Activated T-cell treated with anti-CD3 and anti-CD28 coated beads for 1 hour (primary cell): ENCODE data around the gene GPBP1.
"Not testable (repeated sequence)": the region's sequence is repeated elsewhere in the genome, so short reads cannot be mapped to it uniquely, and the experiment has no call there.

Source experiments
- DNase-seq: peaks from one replicate; pipeline ENCODE4 v3.0.0-alpha.2; 2020; ENCODE audit warnings: low read depth

Gene GPBP1, protein sequence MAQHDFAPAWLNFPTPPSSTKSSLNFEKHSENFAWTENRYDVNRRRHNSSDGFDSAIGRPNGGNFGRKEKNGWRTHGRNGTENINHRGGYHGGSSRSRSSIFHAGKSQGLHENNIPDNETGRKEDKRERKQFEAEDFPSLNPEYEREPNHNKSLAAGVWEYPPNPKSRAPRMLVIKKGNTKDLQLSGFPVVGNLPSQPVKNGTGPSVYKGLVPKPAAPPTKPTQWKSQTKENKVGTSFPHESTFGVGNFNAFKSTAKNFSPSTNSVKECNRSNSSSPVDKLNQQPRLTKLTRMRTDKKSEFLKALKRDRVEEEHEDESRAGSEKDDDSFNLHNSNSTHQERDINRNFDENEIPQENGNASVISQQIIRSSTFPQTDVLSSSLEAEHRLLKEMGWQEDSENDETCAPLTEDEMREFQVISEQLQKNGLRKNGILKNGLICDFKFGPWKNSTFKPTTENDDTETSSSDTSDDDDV

DNA sequence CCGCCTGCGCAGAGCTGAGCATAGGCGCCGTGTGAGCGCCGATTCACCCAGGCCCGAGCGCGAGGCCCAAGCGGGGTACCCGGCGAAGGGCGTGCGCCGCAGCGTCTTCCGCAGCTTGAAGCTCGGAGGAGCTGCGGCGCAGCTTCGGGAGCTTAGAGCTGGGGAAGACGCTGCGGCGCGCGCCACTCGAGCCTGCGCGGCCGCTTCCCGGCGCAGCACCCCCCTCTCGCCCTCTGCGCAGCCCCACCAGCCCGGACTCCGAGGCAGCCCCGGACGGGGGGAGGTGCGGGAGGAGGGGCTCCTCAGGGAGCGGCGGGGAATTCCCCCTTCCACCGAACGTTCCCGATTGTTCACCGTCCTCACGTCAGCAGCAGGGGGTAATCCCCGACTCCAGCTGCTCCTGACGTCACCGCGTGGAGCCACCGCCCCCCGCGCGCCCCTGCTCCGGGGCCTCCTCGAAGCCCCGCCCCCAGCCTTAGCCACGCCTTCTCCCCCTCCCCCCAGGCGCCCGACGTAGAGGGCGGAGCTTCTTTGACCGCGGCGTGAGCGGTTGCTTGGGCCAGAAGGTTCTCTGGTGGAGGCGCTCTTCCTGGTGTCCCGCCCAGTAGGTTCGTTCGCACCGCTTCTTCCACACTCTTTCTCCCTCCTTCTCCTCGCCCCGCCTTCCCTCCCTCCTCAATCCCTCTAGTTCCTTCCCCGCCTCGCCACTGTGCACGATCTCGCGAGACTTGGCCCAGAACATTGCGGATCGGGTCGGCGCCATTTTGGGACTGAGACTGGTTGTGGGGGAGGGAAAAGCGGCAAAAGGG, at the start of gene GPBP1:
TSS of gene GPBP1 (plus strand) at position 741 of the 809 bp plus-strand sequence. CDS start 40,072 bp downstream, outside the sequence.
- peak; percentile 95 for DNase-seq

DNA sequence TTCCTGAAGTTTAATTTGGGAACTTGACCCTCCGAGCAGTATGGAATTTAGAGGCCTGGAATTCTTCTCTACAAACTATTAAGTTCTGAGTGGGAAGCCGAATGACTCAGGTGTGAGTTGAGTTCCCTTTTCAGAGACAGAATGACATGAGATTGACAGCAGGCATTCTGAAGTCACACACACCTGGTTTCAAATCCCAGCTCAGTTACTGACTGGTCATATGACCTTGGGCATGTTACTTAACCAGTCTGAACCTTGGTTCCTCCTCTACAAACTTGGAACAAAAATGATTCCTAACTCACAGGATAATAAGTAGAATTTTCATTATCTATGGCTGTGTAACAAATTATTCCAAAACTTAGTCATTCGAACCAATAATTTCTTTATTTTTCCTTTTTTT, 45.5 kb upstream of the GPBP1 start:
- no peak for DNase-seq

DNA sequence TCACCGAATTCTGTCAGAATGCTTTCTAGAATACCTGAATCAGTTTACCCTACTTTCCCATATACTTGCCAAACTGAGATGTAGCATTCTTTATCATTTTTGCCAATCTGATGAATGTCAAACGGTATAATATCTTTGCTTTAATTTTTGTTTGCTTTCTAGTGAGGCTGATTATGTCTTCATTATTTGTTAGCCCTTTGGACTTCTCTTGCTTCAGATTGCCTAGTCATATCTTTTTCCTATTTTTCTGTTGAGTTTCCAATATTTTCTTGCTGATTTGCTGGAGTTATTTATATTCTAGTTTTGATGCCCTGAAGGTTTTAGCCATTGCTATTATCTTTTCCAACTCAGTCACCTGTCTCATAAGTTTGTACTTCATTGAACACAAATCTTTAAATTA, 40.3 kb upstream of the GPBP1 start:
- DNase-seq: no peak

DNA sequence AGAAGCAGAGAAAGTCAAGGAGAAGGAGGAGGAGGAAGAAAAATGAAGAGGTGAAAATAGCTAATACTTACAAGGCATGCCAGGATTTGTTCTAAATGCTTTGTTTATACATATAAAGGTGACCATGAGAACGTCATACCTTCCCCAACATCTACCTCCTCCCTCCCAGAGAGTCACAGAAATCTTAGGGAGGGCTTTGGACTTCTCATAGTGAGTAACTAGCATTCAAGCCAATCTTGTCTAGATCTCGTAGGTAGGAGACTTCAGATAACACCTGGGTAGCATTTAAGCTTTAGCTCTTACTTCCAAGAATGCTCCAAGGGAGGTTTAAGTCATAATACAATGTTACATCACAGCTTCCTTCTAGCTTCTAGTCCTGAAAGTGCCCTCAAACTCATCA, 36.5 kb upstream of the GPBP1 start:
- DNase-seq: no peak

DNA sequence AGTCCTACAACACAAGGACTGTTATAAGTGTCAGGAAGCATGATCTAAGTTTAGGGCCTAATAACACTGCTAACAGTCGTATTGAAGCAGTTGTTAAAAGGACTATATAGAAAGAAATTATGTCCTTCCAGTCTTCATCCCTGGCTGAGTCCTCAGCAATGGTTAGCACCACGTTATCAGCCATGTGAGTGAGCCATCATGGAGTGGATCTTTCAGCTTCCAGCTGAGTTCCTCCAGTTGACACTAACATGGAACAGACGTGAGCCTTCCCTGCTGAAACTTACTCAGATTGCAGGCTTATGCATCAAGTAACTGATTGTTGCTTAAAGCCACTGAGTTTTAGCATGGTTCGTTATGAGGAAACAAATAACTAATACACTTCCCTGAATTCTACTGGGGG, 21.5 kb upstream of the GPBP1 start:
- DNase-seq: no peak

DNA sequence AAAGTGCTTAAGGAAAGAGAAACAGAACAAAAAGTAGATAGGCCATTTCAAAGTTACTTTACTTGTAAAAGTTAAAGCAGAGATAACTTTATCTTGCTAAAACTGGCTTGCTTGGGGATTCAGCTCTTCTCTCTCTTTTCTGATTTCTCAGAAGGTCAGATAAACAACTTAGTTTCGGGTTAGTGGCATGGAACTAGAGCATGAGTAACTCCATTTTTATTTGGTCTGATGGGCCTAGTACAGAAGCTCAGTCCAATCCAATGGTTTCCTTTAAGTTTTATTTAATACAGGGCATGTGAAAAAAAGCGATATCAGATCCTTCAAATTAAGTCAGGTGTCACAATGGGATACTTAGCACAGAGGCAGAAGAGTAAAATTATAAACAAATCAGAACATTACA, 18.8 kb upstream of the GPBP1 start:
- no peak for DNase-seq

DNA sequence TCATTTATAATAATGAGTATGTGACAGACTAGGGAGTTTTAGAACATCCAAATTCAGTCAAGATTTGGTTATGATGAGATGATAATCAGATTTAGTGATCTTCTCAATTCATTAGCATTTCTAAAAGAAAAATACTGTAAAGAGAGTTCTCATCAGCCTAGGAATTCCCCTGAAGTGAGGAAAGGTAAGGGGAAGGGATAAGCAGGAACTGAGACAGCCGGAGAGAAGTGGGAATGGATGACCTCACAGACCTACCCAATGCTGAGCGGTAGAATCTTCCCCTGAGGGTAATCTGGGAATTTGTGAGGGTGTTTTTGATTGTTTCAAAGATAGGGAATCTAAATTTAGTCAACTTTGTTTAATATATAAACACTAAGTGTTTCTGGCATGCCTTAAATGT, 16.7 kb upstream of the GPBP1 start:
- DNase-seq: no peak

DNA sequence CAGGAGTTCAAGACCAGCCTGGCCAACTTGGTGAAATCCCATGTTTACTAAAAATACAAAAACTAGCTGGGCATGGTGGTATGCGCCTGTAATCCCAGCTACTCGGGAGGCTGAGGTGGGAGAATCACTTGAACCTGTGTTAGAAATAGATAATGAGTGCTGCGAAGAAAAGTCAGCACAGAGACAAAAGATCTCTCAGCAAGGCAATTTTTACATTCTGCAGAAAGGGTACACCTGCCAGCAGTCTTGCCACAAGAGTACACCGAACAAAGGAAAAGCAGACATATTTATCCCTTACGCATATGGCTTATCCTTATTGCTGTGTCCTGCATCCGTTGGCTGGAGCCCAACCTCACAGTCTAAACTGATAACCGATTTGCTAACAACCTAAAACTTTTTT, 16.2 kb upstream of the GPBP1 start:
- no peak for DNase-seq

DNA sequence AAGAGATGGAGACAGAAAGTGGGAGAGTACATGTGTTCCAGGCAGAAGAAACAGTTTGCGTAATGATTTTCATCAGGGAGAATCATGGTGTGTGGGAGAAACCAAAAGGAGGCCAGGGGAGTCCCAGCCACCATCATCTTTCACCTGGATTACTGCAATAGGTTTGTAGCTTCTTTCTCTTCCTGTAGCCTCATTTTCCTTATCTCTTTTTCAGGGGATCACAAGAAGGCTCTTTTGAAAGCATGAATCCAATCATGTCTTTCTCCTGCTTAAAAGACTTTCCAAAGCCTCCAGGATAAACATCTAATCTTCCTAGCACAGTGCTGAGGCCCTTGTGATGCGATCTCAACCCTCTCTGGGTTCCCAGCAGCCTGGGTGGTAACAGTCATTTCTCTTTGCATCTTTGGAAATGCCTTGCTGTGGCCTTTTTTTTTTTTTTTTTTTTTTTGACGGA, 10.3 kb upstream of the GPBP1 start:
- no peak for DNase-seq

DNA sequence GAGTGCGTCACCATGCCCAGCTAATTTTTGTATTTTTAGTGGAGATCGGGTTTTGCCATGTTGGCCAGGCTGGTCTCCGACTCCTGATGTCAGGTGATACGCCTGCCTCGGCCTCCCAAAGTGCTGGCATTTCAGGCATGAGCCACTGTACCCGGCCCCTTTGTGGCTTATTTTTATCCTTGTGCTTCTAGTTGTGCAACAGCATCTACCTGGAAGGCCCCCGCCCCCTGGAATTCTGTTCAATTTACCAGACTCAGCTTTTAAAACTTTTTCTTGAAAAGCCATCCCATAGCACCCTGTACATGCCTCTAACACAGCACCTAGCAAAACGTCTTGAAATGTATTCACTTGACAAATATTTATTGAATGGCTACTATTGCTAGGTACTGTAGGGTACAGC, 9.7 kb upstream of the GPBP1 start:
- DNase-seq: no peak

DNA sequence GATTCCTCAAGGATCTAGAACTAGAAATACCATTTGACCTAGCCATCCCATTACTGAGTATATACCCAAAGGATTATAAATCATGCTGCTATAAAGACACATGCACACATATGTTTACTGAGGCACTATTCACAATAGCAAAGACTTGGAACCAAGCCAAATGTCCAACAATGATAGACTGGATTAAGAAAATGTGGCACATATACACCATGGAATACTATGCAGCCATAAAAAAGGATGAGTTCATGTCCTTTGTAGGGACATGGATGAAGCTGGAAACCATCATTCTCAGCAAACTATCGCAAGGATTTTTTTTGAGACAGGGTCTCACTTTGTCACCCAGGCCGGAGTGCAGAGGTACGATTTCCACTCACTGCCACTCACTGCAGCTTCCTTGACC, 8.7 kb upstream of the GPBP1 start:
- DNase-seq: not testable (repeated sequence)

DNA sequence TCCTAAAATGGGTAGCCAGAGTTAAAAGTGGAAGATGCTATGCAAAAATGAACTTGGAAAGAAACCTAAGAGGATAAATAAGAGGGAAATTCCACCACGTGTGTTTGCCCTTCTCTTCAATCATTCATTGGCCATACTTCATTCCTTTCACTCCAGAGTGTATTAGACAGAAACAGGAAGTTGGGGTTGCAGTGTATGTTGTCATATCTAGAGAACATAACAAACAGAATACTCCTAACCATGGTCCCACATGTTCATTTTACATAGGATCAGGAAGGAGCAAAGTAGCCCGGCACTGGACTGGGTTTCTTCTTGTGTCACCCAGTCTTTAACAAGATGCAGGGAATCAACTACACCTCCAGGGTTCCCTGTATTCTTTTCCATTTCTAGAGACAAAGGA, 7.6 kb upstream of the GPBP1 start:
- DNase-seq: no peak

DNA sequence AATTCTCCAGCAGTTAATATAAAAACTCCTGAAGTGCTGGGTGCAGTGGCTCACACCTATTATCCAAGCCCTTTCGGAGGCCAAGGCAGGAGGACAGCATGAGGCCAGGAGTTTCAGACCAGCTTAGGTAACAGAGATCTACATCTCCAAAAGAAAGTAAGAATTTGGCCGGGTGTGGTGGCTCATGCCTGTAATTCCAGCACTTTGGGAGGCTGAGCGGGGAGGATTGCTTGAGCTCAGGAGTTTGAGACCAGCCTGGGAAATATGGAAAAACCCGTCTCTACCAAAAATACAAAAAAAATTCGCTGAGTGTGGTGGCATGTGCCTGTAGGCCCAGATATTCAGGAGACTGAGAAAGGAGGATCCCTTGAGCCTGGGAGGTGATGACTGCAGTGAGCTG, 6.7 kb upstream of the GPBP1 start:
- no peak for DNase-seq

DNA sequence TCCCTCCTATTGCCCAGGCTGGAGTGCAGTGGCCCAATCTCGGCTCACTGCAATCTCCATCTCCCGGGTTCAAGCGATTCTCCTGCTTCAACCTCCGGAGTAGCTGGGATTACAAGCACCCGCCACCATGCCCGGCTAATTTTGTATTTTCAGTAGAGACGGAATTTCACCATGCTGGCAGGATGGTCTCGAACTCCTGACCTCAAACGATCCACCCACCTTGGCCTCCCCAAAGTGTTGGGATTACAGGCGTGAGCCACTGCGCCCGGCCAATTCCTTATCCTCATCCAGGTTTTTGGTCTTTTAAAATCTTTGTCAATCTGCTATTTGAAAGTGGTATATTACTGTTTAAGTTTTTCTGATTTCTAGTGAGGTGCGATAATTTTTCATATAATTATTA, 3.7 kb upstream of the GPBP1 start:
- DNase-seq: not testable (repeated sequence)

DNA sequence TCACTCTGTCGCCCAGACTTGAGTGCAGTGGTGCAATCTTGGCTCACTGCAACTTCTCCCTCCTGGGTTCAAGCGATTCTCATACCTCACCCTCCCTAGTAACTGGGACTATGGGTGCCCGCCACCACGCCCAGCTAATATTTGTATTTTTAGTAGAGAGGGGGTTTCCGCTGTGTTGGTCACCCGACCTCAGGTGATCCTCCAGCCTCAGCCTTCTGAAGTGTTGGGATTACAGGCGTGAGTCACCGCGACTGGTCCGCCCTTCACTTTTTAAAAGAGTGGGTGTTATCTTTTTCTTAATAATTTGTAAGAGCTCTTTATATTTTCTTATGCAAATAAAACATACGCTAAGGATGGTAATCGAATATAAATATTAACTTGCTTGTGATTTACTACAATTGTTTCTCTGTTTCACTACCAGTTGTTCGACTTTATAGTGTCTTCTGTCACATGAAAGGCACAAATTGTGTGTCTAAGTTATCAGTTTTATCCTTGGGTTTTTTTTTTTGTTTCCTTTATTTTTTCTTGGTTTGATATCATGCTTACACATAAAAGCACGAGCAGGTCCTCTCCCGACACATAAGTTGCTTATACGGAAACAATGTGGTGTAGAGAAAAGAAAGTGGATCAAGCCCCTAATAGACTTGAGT, 1.9 kb upstream of the GPBP1 start:
- DNase-seq: no peak

DNA sequence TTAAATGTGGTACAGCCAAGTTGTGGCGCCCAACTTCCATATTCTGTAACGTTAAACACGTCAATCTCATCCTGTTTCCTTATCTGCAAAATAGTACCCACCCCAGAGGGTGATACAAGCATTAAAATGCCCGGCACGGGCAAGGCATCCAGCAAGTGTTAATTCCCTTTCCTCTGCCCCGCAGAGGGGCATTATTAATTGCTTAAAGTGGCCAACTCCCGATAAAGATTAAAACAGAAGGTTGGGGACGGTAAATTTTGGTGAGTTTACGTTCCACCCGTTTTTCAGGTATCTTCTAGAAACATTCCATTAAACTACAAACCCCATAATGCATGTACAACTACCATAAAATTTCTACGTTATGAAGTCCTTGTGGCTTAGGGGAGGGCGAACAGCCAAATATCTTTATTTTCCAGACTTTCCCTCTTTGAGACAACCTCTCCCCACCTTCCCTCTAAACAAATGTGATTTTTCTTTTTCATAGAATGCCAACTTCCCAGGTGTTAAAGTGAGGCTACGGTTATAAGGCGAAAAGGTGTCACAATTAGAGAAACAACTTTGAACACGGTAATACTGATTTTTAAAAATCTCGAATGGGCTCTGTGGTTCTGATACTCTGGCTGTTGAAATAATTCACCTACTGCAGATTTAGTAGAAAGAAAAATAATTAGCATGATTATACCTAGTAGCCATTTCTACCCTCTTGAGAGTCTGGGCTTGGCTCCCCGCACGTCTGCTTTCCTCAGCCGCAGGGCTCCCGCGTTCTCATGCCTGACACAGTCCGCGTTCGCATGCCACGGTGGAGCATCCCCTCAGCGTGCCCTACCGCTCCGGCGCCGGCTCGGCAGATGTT, 1.2 kb upstream of the GPBP1 start:
- DNase-seq: no peak

DNA sequence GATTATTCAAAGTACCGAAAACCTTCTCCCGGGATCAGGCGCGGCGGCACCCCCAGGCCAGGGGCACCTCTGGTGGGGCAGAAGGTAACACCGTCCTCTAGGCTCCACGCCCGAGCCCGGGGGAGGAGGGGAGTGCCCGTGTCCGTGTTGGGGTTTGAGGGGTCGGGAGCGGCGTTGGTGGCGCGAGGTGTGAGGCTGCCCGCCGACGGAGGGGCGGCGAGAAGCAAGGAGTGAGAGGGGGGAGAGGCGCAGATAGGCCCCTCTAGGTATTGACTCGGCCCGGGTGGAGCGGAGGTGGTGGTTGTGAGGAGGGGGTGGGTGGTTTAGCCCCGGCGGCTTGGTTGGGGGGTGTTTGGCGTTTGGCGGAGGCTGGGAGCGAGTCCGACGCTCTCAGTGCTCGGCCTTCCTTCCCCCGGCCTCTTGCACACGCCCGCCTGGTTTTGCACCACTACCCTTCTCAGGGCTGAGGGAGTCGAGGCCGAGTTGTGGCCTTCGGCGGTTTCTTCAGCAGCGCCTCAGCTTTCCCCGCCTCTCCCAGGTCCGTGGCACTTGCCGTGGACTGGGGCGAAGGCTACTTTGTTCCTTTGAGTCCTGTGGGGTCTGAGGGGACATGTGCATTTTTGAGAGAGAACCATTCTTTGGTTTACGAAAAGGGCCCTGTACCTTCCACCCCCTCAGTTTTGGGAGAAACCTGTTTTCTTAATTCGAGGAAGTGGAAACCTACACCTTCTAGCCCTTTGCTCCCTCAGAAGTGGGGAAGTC, 450 bp downstream of the GPBP1 start:
- no peak for DNase-seq

DNA sequence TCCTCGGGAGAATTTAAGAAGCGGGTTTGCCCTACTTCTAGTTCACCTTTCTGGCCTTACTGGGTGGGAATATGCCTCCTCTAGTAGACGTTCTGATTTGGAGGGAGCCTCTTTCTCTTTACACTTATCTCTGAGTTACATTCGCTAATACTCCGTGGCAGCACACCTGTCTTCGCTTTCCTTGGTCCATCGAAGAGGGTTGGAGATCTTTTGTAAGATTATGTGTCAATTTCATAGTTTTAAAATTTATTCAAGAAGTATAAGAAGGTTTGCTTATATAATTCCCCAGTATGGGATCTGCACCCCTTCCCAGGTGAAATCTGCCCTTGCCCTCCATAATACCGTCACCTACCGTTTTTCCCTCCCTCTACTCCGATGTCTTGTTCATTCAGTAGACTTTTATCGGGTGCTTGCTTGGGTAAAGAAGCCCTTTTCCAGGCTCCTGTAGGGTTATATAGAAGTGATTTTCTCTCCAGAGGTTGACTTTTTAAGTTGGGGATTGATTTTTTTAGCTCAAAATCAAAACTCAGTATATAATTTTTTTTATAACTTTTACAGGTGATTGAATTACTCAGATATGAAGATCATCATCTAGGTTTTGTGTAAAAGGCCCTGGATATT, 1.1 kb downstream of the GPBP1 start:
- no peak for DNase-seq

DNA sequence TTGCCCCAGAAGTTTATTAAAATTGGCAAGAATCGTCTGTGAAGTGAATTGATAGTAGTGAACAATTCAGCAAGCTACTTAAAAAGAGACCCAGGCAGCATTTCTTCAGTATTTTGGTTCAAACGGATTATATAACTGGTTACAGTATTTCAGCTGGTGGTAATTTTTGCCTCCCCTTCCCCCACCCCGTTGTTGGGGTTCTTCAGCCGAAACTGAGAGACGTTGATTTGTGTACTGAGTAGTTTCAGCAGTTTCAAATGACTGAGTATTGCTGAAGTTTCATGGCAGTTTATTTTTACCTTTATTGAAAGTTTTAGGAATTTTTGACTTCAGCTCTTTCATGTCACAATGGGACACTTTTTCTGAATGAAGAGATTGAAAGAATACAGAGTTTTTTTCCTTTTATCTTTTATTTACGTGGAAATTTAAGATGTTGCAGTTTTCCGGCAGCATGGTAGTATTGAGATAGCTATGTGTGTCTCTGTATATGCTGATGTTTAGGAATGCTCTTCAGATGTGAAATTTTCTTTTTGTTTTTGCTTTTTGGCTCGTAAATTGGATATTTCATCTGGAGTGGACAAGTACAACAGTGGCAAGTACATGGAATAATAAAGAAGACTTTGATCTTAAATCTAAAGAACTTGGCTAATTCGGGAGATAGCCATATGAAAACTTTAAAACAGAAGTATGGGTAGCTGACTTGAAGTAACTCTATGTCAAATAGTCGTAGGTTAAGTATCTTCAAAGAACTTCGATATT, 1.9 kb downstream of the GPBP1 start:
- DNase-seq: no peak

DNA sequence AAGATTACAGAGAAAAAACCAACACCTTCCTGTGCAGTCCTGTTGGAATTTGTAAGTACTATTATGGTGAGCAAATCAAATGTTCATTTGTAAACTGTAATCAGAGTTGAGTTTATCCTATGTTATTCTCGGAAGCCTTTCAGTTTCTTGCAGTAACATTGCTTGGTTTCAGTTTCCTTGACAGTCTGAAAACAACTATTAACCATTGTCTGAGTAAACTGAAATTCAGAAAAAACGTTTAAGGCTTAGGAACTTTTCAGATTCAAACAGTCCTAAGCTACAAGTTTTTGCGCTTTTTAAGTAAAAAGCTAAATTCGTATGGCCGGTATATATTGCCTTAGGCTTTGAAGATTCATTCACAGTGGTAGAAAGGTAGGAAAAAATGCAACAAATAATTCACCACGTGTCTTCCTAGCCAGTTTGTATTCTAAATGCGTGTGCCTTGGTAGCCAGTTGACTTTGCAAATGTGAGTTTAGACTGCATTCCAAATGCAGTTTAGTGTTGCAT, 2.5 kb downstream of the GPBP1 start:
- no peak for DNase-seq
